DMS153 treated with DMSO at 0.1 percent for 48 hours (cell line): ENCODE data around the gene SETD3.

ENCODE experiments used
- DNase-seq: peaks from one replicate; lab custom pipeline; 2025; ENCODE audit not compliant: unreplicated experiment; lab: John Stamatoyannopoulos, UW

The SETD3 gene

DNA sequence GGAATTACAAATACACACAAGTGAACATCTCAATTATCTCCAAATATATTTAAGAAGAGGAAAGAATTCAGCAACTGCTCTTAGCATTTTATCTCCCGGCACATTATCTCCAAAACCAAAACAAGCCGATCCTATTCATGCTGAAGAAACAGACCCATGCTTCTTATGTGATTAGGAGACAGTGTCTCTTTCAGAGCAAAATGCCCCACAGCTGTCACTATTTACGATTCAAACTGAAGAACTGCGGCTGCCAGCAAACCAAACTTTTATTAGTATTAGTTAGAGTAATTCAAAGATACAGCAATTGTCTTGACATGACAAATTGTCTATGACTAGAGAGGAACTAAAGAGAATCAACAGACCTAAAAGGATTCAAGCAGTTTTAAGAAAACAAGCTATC, 79.4 kb downstream of the SETD3 start:
- DNase-seq: no peak

DNA sequence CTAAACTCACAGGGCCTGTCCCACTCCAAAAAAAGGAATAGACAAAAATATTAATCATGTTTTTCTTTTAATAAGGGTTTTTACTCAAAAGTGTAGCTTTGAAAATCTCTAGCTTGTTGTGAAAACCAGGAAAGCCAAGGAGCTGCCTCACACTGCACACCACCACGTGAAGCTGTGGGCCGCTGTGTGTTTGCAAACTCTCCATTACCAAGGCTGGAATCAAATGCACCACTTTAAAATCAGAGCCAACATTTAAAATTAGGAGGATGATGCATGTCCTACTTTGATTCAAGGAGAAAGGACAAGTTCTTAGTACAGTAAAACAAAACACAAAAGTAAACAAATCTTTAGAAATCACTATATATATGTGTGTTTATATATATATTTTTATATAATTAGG, 83.0 kb downstream of the SETD3 start:
- no peak for DNase-seq

DNA sequence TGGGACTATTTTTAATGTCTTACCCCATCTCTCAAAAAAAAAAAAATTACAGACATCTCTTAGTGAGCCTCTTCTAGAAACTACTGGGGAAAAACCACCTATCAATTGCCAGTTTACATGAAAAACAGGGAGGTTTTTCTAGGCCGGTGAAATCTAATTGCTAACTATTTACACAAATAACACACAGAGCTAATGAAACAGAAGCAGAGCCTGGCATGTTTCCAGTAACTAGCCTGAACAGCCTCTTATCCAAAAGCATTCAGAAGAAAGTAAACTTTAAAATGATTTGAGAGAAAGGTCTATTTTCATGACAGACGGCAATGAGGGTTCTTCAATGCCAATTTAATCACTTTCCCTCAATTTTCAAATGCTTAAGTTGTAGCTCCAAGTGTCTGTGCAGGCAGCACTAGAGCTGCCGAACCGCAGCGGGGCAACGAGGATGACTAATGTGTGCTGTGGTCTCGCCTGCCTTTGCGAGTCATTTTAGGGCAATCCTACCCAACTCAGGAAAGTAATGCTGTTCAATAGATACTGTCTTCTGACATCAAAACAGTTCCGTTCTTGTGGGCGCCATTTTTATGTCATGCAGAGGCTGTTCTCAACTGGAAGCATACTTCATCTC, 84.6 kb downstream of the SETD3 start:
- peak; percentile 5 for DNase-seq

DNA sequence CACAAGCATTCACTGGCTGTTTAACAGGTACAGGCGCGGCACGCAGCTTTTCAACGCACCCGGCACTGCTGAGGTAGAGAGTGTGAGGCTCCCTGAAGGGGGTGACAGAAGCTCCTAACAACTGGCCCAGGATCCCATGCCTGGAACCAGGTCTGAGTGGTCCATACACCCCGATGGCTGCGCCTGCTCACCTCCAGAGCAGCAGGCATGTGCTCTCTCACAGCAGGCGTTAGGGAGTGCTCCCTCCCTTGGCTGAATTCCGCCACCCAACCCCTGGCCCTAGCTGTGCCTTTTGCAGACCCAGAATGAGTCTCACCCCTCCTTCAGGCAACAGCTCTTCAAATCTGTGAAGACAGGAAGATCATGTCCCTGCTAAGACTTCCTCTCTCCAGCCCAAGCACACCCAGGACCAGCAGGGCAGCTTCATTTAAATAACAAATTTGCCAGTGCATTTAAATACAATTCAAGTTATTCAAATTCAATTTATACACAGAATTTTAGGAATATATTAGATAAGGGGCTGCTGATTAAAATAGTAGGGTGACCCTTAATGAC, 86.0 kb downstream of the SETD3 start:
- no peak for DNase-seq

DNA sequence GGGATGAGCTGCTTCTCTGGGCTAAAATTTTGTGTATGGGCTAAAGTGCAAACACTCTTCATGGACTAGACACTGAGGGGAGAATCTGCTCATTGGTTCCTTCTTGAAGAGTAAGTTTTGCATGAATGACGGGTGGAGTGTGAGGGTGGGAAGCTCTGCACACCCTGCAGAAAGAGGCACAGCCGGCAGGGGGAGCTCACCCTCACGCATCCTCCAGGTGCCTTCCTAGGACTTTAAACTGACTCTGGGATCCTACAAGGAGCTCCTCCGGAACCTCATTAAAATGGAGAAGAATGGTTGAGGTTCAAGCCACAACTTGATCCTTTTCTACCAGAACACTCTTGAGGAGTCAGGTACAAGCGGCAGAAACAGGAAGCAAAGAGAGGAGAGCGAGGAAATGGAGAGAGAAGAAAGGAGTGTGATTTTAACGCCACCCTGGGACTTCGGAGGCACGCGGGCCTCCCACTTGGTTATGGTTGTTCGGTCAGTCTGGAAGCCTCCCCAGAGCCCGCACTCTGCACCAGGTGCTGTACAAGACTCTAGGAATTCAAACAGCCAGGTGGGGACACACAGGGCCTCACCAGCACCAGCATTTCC, 87.5 kb downstream of the SETD3 start:
- DNase-seq: no peak

DNA sequence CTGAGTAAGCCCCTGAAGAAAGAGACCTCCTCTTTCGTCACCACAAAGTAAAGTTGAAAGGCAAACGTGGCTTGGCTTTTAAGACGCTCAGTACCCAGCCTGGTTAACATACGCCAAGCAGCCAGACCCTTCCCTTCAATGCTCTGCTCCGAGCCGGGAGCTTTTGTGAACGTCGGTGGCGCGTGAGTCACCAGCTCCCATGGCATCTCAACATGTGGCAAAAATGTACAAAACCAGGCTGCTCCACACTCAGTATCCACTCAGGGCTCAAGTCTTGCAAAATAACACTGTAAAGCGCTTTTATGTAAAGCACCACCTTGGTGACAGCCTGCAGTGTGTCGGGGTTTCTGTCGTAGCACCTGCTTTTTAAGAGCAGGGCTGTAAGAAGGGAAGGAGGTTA, 89.0 kb downstream of the SETD3 start:
- DNase-seq: no peak

DNA sequence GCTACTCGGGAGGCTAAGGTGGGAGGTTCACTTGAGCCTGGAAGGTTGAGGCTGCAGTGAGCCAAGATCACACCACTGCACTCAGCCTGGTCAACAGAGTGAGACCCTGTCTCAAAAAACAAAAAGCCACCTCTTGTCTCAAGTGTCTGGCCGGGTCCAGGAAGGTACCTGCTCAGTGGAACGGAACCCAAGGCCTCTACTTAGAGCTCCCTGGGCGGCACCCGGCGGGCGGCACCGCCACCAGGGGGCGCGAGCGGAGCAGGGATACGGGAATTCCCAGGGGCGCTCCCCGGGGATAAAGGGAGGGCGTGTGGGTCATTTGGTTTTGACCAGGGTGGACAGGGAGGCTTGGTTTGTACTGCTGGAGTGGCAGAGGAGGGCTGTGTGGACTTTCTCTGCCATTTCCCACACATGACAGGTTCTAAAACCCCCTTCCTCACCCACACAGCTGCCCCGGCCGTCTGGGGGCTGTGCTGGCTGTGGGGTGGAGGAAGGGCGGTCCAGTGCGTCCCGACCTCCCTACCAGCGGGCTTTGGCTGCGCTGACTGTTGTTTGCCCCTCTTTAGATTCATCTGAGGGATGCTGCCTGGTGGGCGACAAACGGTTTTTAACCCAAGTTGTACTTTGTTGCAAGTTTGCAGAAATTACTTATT, 91.4 kb downstream of the SETD3 start:
- DNase-seq: no peak

DNA sequence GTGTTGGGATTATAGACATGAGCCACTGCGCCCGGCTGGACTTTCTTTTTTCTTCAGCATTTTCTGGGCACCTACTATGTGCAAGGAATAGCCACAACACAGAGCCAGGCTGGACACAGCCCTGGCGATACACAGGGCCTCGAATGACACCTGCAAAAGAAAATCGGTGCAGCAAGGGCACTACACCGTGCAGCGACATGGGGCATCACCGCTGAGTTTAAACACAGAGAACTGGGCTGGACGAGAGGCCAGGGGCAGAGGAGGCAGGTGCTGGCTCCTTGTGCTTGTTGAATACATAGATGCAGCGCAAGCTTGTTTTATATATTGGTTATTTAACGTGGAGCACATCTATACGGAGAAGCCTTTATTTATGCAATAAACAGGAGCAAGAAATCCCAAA, 92.4 kb downstream of the SETD3 start:
- no peak for DNase-seq

DNA sequence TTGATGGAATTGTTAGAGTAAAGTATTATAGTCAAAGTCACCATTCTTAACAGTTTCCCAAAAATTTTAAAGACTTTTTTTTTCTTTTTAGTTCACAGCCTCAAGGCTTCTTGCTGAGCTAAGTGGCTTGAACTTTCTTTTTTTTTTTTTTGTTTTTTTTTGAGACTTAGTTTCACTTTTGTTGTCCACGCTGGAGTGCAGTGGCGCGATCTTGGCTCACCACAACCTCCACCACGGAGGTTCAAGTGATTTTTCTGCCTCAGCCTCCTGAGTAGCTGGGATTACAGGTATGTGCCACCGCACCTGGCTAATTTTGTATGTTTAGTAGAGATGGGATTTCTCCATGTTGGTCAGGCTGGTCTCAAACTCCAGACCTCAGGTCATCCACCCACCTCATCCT, 92.8 kb downstream of the SETD3 start:
- no peak for DNase-seq

DNA sequence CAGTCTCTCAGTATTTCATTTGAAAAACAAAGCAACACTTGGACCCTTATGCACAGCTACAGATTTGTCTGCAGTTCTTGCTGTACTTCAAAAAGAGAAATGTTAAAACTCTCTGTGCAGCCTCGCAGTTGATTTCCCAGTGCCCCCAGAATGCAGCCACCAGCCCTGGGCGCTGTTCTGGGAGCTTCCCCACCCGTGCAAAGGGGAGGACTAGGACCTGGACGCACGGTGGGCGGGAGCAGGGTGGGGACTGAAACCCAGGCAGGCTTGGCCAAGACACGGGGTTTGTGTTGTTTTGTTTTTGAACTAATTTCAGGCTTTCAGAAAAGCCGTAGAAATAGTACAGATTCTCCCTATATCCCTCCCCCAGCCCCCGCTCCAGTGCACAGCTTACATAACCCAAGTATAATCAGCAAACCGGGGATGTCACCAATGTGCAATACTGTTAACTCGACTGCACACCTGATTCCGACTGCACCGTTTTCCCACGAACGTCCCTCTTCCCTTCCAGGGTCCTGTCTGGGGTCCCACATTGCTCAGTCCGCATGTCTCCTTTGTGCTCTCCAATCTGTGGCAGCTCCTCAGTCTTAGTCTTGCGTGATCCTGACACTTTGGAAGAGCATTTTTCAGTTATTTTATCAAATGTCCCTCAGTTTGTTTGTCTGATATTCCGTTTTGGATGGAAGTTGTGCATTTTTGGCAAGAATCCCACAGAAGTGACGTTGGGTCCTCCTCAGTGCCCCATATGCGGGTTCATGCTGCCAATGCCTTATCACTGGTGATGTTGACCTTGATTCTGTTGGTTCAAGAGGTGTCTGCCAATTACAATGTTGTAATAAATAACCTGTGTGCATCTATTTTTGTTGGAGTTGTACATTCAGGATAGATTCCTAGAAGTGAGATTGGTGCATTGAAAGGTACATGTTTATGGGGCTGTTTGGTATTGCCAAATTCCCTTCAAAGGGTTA, 95.9 kb downstream of the SETD3 start:
- no peak for DNase-seq

DNA sequence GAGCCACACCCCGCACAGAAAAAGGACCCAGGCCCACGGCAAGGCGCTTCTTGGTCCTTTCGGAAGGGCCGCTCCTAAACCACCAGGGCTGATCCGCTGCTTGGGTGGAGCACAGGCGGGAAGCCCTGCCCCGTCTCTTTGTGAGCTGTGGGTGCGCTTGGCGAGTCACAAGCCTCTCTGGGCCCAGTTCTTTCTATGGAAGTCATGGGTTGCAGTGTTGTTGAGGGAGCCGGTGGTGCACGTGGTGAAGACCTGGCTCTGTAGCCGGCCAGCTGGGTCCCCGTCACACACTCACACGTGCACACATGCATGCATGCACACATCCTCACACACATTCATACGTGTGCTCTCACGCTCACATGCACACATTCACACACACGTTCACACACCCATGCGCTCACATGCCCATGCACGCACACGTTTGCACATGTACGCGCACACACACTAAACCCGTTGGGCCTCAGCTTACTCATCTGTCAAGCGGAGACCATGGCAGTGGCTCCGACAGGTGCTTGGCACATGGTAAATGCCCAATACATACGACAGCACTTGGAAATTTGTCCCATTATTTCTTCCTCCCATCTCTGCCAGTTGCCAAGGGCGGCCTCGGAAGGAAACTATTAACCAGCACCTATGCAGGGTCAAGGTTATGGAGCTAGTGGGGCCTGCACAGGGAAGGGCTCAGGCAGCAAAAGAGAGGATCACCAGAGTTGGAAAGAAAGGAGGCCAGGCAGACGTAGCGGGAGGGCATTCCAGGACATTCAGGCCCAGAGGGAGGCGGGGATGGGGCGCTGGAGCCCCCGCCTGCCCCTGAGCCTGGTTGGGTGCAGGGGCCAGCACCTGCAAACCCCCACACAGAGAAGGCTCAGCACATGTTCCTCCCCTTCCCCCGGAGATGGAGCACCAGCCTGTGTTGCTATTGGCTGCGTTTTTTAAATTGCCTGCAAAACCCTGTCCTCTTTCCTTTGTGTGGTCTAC, 96.9 kb downstream of the SETD3 start:
- DNase-seq: no peak

DNA sequence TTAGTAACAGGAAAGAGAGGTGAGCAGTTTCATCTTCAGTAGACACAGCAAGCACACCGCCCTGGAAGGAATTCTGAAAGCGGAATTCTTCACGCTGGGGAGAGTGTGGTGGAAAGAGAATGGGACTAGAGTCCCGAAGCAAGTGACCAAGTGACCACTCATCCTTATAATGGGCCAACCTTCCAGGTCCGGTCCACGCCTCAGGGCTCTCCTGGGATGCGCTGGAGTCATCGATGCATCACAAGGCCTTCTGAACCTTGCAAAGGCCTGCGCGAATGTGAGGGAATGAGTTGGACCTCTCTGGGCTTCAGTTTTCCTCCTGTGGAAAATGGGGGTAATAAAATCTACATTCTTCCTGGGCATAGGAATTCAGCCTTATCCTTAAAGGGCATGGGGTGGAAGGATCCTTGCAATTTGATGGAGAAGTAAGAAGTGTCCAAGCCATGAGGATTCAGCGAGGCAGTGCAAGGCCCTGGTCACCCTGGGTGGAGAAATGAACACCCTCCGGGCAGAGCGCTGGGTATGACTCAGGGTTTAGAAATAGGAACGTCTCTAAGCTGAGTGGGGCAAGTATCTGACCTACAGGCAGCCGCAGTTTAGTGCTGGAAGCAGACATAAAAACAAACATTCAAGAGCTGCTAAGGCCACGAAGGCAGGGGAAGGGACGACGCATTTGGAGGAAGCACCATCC, 97.7 kb downstream of the SETD3 start:
- DNase-seq: no peak

DNA sequence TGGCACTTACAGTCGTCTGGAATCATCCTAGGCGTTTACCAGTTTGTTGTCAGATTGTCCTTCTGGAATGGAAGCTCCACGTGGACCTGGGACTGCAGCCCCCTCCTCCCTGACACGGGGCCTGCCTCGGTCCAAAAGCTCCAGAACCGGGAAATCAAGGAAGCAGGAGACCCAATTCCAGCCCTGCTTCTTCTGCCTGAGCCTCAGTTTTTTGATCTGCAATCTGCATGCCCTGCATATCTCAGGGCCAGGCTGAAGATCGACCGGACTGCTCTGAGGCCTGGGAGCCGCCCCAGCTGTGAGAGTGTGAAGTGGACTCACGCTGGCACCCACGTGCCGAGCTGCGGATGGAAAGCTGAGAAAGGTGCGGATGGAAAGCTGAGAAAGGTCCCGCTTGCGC, 98.6 kb downstream of the SETD3 start:
- DNase-seq: no peak

DNA sequence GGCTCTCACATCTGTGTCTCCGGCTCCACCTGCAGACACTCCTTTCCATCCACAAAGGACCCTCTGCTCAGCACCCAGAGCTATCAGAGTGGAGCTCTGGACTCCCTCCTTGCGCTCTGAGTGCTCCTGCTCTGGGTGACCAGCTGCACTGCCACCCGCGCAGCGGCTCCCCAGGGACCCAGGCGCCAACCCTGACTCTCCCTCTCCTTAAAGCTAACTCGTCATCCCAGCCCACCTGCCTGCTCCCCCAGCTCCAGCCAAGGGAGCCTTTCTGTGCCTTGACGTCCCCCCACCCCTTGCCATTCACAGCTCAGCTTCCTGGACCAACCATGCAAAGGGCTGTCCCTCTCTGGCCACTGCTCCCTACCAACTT, 99.0 kb downstream of the SETD3 start:
- DNase-seq: no peak

DNA sequence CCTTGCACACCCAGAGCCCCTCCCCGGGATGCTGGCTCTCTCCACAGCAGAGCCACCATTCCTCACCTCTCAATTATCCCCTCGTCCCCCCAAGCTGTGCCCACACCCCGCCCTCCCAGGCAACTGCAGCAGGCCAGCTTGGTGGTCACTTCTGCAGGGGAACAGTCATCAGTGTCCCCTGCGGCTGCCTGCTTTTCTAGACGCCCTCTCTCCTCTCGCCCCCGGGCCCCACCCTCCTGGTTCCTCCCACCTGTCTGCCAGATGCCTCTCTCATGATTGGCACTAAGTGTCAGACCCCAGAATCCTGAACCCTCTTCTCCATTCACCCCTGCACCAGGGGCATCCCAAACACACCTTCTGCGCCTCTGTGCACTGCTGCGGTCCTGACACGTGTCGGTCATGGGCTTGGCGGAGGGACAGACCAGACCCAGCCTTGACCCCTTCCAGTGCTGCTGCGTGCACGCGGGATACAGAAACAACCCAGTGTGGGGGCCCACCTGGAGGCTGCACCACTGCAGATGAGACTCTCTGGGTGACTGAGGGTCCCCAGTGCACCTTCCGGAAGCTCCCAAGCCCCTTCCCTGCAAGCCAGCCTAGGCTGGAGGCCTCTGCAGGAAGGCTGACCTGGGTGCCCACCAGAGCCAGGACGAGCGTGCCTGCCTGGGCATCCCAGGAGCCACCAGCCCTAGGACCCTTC, 99.5 kb downstream of the SETD3 start:
- DNase-seq: no peak

DNA sequence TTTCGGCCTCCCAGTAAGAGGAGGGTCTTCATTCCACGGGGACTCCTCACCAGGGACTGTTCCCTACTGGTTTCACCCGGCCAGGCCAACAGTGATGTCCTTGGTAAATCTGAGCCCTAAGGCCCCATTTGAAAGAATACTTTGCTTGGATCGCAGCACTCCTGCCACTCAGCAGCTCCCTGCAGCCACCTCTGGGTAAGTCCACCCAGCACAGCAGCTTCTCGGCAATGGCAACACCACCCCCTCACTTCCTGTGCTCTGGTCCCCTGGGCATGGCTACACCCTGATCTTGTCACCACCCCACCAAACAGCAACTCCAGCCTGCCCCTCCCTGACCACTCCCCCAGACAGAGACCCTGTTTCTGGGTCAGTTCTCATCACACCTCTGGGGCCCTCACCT, 100.3 kb downstream of the SETD3 start:
- DNase-seq: no peak

DNA sequence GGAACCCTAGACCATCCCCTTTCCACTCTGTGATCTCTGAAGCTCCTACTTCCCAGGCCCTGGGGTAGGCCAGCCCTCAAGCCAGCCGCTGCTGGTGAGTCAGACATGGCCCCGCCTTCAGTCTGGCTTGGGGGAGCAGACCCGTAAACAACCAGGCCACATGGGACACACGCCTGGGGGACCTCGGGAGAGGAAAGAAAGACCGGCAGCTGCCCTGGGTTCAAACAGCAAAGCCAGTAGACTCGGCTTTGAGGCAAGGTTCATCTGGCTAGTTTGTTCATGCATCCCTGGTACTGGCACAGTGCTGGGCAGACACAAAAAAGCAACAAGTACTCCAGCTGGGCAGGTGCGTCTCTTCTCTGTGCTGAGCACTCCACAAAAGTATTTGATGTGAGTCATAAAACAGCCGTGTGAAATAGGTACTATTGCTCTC, 101.9 kb downstream of the SETD3 start:
- DNase-seq: no peak

DNA sequence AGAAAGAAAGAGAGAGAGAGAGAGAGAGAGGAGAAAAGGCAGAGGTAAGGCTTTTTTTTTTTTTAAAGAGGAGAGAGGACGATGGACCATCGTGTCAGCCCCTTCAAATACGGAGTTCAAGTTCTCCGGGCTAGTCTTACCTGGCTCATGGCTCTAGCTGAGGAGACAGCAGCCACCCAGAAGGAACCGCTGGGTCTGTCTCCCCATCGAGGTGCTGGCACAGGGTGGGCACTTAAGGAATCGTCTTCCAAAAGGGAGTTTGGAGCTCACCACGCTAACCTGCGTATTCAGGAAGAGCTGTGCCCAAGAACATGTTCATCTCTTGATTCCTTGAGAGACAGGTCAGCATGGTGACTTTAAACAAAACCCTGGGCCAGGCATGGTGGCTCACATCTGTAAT, 102.7 kb downstream of the SETD3 start:
- DNase-seq: no peak

DNA sequence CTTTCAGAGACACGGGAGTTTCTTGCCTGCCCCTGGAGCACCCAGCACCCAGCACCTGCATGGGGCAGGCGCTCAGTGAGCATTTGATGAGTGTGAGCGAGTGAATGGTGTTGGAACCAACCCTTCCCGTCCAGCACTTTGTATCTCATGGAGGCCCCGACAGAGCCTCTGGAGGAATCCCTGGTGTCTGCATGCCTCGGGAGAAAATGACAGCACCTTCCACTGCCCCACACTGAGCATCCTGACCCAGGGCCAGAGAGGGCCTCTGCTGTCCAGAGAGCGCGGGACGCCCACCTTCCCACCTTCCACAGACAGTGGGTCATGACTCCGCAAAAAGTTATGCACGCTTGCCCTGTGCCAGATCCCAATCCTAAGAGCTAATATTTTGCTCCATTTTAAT, 105.7 kb downstream of the SETD3 start:
- DNase-seq: no peak
